GM21367 (cell line): ENCODE data around the gene MTOR.

Experiments used
- ATAC-seq: cut with Tn5 transposase; IDR thresholded peaks from one replicate; pipeline ENCODE4 v1.9.1; 2021; ENCODE audit not compliant: unreplicated experiment

MTOR gene

DNA sequence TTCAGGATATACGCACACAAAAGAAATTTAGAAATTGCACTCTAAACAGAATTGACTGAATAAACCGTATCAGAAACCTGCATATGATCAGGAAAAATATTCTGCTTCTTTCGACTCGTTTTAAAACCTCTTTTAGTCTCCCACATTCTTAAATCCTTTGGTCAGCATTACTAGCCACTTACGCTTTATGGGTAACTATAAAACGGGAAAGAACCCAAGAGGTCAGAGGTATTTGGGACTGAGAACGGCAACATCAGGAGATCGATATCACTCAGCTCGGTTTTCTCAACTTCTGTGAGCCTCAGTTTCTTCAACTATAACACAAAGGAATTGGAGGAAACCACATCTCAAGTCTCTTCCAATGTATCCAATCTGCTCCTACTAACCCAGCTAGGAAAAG is 109.6 kb downstream of the MTOR start:
- ATAC-seq: no peak

DNA sequence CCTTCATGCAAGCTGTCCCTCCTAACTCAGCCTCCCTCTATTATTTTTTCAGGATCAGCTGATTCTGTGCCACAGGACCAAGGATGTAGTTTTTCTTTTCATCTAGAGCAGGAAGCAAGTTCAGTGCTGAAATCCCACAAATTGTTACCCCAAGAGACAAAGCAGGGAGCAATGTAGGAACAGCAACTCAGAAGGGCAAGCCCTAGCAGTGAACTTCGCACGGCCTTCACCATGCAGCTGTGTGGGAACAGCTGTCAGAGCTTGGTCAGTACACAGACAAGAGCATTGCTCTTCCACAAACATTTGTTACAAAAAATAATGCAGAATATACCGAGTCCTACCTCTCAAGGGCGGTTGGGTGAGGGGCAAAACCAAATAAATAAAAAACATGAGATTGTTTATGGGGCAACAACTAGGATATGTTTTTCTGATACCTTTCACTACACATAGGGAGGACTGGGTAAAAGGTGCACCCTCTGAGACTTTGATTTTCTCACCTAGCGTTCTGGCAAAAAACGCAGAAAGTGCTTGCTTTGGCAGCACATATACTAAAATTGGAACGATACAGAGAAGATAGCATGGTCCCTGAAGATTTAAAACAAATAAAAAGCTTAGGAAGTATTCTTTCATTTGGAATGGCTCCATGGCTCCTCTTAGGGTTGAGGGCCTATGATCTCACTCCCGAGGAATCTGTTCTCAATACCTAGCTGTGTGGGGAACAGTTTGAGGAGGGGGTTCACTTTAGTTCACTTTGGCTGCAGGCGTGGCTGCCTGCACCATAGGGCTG is 110.3 kb downstream of the MTOR start:
- ATAC-seq: no peak

DNA sequence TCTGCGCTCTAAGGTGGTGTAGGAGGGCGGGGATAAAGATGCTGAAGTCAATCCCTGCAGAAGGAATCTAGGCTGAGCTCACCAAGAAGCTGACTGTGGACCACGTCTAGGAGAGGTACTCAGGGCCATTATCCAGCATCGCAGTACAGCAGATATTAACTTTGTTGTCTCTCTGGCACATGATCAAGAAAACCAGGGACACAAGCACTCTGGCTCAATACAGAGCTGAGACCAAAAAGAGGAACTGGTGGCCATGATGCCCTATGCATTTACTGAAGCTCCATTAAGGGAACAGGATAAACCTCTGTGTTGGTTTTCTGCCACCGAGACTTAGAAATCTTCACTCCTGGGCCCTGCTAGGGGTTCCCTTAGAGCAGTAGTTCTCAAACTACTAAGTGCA is 111.2 kb downstream of the MTOR start:
- no peak for ATAC-seq

DNA sequence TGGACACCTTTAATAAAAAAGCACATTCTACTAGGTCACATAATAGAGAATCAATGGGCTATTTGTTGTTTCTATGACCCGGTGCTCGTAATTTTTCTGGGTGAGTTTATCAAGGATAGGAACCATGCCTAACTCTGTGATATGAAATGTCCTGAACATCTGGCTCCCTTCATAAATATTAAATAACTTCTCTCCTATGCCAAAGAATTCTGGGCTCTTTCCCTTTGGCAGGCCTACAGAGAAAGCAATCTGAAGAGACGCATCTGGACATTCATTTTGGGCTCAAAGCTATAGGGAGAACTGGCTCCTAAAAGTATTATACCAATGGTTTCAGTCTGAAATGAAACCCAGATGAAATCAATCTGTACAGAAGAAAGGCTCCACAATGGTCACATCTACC is 112.0 kb downstream of the MTOR start:
- ATAC-seq: no peak

DNA sequence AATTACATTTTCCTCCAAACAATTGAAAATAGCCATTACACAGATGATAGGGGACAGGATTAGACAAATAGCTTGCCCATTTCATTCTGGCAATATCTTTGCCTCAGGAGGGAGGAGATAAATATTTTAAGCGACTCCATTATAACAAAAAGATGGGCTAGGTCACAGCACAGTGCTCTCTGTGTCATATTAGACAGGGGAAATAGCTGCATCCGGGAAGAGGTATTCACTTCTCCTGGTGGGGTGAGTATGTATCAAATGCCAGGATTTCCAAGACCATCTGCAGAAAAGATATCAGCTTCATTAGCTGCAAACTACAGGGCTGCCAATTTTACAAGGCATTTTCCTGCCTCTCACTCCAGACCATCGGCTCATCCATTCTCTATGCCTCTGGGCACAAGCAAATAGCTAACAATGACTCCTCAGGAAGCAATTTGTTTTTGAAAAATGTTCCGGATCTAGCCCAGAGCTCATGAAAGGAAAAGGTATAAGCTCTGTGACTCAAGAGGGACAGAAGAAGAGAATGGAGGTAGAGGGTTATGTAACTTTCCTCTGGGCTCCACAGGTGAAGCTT is 115.1 kb downstream of the MTOR start:
- ATAC-seq: no peak

DNA sequence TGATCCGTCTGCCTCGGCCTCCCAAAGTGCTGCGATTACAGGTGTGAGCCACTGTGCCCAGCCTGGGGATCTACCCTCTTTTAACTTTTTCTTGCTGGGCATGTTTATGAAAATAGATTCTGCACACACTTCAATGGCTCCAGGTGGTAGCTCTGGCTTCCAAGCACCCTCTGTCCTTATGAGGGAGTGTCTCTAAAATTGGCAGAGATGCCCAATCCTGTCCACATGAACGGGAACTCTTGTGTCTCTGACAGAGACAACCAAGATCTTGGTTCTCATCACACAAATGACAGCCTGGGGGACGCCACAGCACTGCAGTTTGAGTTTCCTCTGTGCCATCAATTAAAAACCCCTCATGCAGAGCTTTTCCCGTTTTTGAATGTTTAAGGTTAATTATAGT is 116.6 kb downstream of the MTOR start:
- ATAC-seq: no peak

DNA sequence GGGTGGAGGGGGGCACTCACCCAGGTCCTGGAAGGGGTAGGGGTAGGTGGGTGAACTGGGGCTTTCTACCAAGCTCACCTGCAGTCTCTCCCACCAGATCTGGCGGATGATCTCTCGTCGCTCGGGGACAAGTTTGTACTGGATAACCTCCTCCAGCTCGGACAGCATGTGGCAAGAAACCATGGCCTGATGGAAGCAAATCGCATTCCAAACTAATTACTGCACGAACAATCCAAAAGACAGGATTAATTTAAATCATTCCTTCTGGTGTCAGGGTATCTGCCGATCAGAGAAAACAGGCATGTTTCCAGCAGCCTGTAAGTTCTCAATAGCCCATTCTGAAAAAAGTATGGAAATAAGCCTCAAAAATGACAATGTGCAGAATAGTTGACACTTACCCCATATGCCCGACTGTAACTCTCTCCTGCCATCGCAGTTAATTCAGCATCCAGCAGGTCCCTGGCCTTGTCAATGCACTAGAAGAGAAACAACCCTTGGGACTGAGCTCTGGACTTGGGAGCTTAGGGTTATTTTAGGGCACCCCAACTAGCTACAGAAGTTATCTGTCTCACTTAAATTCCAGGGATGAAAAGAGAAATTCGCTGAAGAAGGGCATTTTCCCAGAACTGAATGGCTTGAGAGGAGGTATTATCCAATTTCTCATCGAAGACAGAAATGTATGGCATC is 117.6 kb downstream of the MTOR start:
- no peak for ATAC-seq

DNA sequence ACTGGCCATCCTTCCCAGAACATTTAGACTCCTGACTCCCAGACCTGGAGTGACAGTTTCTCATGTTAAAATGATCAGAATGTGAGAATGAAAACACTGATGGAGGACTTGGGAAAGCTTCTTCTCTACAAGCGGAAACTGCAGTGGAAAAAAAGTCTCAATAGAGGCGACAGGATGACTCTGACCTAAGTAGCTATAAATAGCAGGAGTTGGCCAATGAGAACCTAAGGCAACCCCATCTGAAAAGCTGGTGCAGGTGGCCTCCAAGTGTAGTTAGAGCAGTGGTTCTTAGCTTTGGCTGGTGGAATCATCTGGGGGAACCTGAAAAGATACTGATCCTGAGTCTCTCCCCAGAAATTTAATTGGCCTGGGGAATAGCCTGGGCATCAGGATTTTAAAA is 118.4 kb downstream of the MTOR start:
- ATAC-seq: no peak

DNA sequence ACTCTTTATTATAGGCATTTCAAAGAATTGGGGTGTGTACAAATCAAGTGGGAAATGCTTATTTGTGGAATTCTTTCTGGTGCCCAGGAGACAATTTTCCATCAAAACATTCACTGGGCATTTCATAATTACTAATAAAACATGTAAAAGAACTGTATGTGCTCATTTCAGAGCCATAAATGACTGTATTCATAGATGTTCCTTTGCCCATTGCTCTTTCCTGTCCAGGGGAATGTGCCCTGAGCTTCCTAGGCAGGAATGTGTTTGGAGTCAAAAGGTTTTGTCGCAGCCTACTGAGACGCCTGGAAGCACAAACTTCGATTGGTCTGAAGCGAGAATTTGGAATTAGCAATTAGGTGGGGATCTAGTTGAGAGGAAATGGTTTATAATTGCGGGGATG is 119.0 kb downstream of the MTOR start:
- ATAC-seq: no peak

DNA sequence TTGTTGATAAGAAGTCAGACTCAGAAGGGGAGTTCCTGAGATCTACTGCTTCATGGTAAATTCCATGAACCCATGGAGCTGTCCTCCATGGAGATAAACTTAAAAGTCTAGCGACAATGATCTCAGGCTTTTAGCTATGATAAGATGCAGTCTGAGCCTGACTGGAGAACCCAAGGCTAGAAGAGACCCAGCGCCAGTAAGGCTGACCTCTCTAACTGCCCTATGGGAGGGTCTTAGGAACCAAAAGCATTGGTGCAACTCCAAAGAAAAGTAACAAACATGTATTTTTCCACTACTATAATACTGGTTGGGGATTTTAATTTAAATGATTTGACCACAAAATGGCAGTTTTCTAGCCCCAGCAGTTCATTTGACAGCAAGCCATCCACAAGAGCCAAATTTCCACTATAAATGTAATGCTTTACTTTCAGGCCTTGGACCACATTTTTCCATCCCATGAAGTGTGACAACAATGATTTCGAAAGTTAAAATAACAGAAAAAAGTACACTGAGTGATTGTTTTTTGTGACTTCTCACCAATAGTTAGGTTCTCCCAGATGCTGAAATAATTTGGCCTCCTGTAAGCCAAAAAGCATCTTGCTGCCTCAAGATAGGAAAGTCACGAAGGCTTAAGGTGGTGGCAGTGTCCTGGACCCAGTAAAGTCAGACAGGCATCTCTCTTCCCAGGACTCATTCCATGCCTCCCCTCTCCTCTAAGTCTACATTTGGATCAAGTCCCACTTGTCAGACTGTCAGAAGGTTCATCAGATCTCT is 119.5 kb downstream of the MTOR start:
- ATAC-seq: no peak

DNA sequence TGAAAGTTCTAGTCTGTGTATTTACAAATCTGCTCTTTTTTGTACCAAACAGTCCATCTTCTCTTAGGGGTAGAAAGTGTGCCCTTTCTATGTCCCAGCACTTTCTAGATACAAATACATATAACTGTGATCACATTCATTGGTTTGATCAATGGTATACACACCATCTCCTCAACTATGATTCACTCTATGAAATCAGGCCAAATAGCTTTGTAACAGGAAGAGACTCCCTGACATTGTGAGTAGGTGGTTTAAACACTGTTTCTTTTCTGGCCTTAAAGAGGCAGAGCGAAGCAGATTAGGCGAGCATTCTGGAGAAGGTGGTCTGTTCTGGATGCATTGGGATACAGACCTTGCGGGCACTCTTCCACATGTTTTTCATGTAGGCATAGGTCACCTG is 123.4 kb downstream of the MTOR start:
- no peak for ATAC-seq

DNA sequence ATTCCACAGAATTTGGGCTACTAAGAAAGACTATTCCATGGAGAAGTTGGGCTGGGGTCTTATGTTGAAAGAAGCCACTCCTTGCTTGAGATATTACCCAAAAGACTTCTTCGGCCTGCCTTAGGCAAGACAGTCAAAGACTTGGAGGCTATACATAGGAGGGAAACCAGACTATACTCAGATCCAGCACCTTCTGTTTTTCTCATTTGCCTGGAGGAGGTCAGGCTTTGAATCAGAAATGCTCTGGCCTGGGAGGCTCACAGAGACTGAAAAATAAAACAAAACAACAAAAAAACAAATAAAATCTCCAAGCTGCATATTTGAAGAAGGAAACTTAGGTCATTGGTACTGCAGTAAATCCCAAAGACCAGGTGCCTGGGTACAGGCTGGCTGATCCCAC is 124.3 kb downstream of the MTOR start:
- no peak for ATAC-seq

DNA sequence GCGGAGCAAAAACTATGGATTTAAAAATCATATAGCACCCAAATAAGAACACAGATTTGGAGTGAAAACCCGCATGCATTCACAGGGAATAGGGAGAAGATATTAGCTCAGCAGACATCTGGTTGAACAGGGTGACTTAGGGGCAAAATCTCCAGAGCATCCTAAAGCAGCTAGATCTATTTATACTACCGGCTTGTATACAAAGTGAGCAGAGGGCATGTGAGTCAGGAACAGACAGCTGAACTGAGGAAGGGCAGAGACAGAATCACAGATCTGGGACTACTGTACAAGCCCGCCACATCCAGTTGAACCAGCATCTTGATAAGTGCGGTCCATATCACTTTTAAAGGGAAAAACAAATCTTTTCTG is 127.5 kb downstream of the MTOR start:
- ATAC-seq: no peak

DNA sequence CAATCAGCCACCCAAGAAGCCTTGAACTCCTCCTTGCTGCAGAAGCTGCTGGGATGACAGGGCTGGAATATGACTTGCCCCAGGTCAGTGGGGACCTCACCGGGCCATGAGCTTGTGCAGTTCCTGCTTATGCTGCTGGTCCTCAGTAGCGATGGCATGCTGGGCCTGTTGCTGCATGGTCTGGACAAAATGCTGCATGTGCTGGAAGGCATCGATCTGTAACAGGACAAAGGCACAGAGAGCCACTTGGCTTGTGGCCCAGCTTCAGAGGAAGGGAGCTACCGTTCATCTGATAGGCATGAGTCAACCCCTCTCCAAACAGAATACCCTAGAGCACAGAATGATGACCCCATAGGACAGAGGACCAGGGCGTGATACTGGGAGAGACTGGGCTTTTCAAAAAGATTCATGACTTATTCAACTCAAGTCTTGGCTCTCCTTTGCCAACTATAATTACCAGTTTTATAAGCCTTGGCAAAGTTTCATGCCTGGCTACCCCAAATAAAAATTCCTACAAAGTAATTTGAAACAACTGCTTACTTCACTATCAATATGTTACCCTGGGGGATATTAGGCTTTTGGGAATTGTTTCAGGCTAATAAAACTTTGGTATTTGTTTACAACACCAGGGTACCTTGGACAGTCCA is 128.0 kb downstream of the MTOR start:
- no peak for ATAC-seq

DNA sequence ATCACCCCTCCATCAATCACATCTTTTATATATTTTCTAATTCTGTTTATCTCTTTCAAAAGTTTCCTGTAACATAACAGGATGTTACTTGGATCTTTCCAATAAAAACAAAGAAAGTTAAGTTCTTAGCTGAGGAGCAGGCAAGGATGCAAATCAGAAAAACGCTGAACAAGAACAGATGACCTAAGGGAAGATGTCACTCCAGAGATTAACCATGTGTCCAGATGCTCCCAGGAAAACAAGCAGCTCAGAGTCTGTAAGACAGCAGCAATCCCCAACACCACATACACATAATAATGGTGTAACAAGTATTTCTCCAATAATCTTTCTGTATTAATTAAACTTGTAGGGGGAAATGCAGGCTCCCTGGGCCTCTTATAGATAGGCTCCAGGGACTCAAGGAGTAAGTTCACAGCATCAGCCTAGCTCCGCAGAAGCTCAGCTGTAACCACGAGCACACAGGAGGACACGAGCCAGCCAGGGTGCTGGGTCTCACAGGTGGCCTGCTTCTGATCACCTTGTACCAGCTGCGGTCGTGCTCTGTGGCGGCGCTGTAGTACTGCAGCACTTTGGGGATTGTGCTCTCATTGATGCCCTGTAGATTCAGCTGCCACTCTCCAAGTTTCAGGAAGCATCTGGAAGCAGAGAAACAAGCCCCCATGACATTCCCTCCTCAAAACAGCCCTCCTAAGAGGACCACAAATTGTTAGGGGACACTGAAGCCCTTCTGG is 129.6 kb downstream of the MTOR start:
- ATAC-seq: no peak

DNA sequence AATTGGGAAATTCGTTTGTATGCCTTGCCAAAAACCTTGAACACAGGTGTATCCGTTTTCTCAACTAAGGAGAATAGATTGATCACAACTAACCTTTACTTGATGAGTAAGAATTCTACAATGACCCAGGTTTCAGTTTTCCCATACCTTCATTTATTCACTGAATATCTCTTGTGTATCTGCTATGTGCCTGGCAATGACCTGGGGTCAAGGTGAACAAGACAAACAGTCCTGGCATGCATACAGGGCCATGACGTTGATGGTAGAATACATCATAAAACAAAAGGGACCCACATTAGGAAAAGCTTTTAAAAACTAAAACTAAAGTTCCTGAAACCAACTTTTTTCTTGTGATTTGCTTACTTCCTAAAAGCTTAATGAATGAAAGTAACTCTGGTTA is 130.5 kb downstream of the MTOR start:
- ATAC-seq: no peak

DNA sequence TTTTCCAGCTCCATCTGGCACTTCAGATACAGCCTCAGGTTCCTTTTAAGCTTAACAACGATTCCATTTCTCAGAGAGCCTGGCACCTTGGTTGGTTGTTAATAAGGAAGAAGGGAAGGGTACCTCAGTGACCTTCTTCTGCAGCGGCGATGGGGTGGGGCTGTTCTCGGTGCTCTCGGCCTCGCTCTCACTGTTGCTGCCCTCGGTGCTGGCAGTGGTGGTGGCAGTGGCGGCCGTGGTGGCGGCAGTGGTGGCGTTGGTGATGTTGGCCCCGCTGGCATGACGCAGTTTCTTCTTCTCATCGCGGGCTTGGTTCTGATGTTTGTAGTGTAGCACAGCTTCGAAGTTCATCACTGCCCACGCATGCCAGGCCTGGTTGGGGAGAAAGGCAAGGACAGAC is 131.9 kb downstream of the MTOR start:
- ATAC-seq: no peak

DNA sequence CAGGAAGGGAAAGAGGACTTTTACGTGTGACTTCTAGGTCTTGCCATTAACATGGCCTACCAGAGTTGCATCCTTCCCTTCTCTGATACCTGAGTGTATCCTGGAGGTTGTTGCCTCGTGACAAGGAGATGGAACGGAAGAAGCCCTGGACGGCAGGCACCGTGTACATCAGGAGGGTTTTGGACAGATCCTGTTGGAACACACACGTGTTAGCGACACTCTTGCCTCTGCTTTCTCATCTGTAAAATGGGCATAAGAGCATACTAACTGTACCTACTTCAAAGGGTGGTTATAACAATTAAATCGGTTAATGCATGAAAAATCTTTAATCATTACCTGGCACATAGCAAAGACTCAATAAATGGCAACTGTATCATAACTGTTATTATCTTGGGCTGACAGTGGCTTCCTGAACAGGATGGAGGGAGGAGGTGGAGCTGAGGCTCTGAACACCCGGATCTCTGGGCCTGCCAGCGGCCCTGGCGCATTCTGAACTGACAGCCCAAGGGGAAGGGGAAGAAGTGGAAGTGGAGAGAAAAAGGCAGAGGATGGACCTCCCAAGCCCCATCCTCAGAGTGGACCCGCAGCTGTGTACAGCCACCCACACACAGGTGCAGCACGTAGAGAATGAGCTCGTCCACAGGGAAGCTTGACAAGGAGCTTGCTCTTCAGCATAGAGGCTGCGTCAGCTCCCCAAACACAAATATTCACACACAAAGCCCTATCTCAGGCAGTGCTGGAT is 132.5 kb downstream of the MTOR start:
- ATAC-seq: no peak

DNA sequence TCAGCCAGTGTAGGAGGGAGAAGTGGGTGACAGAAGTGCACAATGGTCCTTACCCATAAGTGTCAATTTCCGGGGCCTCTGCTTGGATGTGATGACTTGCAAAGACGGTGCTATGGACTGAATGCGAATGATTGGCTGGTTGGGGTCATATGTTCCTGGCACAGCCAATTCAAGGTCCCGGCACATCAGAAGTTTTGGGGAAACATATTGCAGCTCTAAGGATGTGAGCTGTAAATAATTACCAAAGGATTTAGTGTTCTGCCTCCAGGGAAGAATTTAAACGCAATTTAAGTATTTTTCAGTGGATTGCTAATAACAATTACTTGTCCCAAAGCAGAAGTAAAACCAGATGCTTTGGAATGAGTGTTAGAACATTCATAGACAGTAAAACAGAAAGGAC is 135.8 kb downstream of the MTOR start:
- ATAC-seq: no peak

DNA sequence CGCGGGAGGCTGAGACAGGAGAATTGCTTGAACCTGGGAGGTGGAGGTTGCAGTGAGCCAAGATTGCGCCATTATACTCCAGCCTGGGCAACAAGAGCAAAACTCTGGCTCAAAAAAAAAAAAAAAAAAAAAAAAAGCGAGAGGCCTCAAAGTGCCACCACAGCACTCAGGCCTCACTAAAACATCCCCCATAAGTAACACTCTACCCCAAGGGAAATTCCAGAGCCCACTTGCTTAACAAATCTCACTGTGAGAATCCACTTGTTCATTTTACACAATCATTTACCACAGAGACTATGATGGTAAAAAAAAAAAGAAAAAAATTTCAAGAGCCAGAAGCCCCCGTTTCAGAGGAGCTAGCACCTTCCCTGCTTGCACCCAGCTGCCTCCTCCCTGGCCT is 136.4 kb downstream of the MTOR start:
- ATAC-seq: no peak
